GM12878 (cell line): Measurements from ENCODE around the gene CUL4A. TPM values are rescaled to one million over a fixed set of nuclear protein-coding genes. Genes with fewer than 3 reads are reported as not detected.
A peak's percentile ranks its signal among the peaks of the same experiment; 100 is the strongest.

Experiments
- ATAC-seq: fragments of 200-7000 bp; cut with Tn5 transposase; 3 replicates; pipeline ENCODE4 v1.9.1; 2020; ENCODE audit warnings: mild to moderate bottlenecking, moderate library complexity
- BruUV-seq: library from RNA; stranded (reverse); fragments of 400-500 nt; replicated peaks from 2 replicates; lab custom pipeline; 2021; lab: Mats Ljungman, UMichigan
- CTCF ChIA-PET: fragments of 300-600 bp; sonication (Branson Sonifier 250); formaldehyde crosslinking; extraction: SDS; loops from one replicate; lab custom pipeline; 2021; ENCODE audit warnings: inconsistent platforms; lab: Yijun Ruan, JAX
- POLR2A ChIA-PET: fragments of 350-600 bp; formaldehyde crosslinking; extraction: SDS; loops from one replicate; lab custom pipeline; 2021; ENCODE audit warnings: inconsistent platforms; lab: Charles Lee
- RAD21 ChIA-PET: fragments of 300-600 bp; sonication (Branson Sonifier 250); formaldehyde crosslinking; loops from one replicate; lab custom pipeline; 2023; ENCODE audit warnings: antibody characterized with exemption; ENCODE audit not compliant: unreplicated experiment; lab: Charles Lee
- SMC1A ChIA-PET: fragments of 300-600 bp; sonication (Branson Sonifier 250); formaldehyde crosslinking; loops from one replicate; lab custom pipeline; 2023; ENCODE audit not compliant: unreplicated experiment, uncharacterized antibody; lab: Charles Lee
- DNase-seq: peaks from one replicate; pipeline ENCODE4 v3.0.0-alpha.2; 2011; ENCODE audit warnings: low read depth, low spot score
- FAIRE-seq: peaks from 3 replicates; lab custom pipeline; 2011; peaks lifted over from hg19 to GRCh38; lab: Jason Lieb, UNC
- H2AFZ ChIP-seq: 2 replicates; pipeline ENCODE4 v1.6.0; 2011; ENCODE audit warnings: low read depth, low read length, control low read depth; ENCODE audit not compliant: control insufficient read depth
- H3K27ac ChIP-seq: 2 replicates; pipeline ENCODE4 v1.5.1; 2011; ENCODE audit warnings: control low read depth; ENCODE audit not compliant: control insufficient read depth, insufficient read depth
- H3K27me3 ChIP-seq, 2 experiments: replicated peaks in 1 of 2; 2 replicates each; pipeline versions ENCODE4 v1.6.0 to v1.6.1; 2011; ENCODE audit warnings: low read length in 1 of 2; ENCODE audit not compliant: control insufficient read depth in 2 of 2, insufficient read depth in 2 of 2
- H3K36me3 ChIP-seq, 2 experiments: 2 replicates each; pipeline ENCODE4 v1.5.1; 2011; ENCODE audit warnings: low read length in 1 of 2; ENCODE audit not compliant: control insufficient read depth in 2 of 2, insufficient read depth in 2 of 2
- H3K4me1 ChIP-seq: 2 replicates; pipeline ENCODE4 v1.6.1; 2011; ENCODE audit warnings: mild to moderate bottlenecking, low read length, moderate library complexity, mixed read lengths; ENCODE audit not compliant: control insufficient read depth, insufficient read depth
- H3K4me2 ChIP-seq: 2 replicates; pipeline ENCODE4 v1.6.0; 2011; ENCODE audit warnings: control low read depth; ENCODE audit not compliant: control insufficient read depth, insufficient read depth
- H3K4me3 ChIP-seq: fragments of 200-600 bp; sonication (generic); 2 replicates; pipeline ENCODE4 v1.5.1; 2016
- H3K79me2 ChIP-seq: 2 replicates; pipeline ENCODE4 v1.6.0; 2011; ENCODE audit warnings: low read length; ENCODE audit not compliant: control insufficient read depth, insufficient read depth
- H3K9ac ChIP-seq: 2 replicates; pipeline ENCODE4 v1.8.0; 2011; ENCODE audit warnings: low read length, control low read depth, mixed read lengths; ENCODE audit not compliant: control insufficient read depth, insufficient read depth
- H3K9me3 ChIP-seq: replicated peaks from 3 replicates; pipeline ENCODE4 v1.5.1; 2011; ENCODE audit warnings: mild to moderate bottlenecking, low read length; ENCODE audit not compliant: control insufficient read depth, insufficient read depth
- H4K20me1 ChIP-seq: 2 replicates; pipeline ENCODE4 v1.6.0; 2011; ENCODE audit not compliant: control insufficient read depth, insufficient read depth
- BRCA1 ChIP-seq: IDR thresholded peaks from 2 replicates; pipeline ENCODE4 v1.6.1; 2011; ENCODE audit warnings: low read depth, low read length, improper control_type of control experiment
- CBX3 ChIP-seq: fragments of 200-600 bp; sonication (generic); IDR thresholded peaks from 2 replicates; pipeline ENCODE4 v1.6.1; 2016; ENCODE audit warnings: low read depth, borderline replicate concordance
- IRF4 ChIP-seq: IDR thresholded peaks from 2 replicates; pipeline ENCODE4 v1.6.1; 2011; ENCODE audit warnings: low read depth, low read length
- KLF5 ChIP-seq: fragments of 450-650 bp; IDR thresholded peaks from 2 replicates; pipeline ENCODE4 v1.6.1; 2014; ENCODE audit warnings: mild to moderate bottlenecking; ENCODE audit not compliant: partially characterized antibody
- NFYB ChIP-seq: IDR thresholded peaks from 2 replicates; pipeline ENCODE4 v1.6.1; 2011; ENCODE audit warnings: low read depth, mild to moderate bottlenecking, low read length, improper control_type of control experiment, moderate library complexity; ENCODE audit not compliant: insufficient read depth
- NRF1 ChIP-seq: conservative IDR thresholded peaks from 2 replicates; pipeline ENCODE4 v1.6.1; 2011; ENCODE audit warnings: mild to moderate bottlenecking, low read depth, low read length, improper control_type of control experiment
- RCOR1 ChIP-seq: conservative IDR thresholded peaks from 2 replicates; pipeline ENCODE4 v1.6.1; 2012; ENCODE audit warnings: low read depth, low read length, improper control_type of control experiment
- RELB ChIP-seq: fragments of 450-650 bp; IDR thresholded peaks from 2 replicates; pipeline ENCODE4 v1.6.1; 2017; ENCODE audit warnings: low read depth, mild to moderate bottlenecking, moderate library complexity
- SKIL ChIP-seq: fragments of 450-650 bp; IDR thresholded peaks from 2 replicates; pipeline ENCODE4 v1.6.1; 2017; ENCODE audit warnings: mild to moderate bottlenecking, low read depth, inconsistent platforms; ENCODE audit not compliant: poor library complexity, severe bottlenecking
- SREBF1 ChIP-seq: IDR thresholded peaks from 2 replicates; pipeline ENCODE4 v1.6.1; 2012; ENCODE audit warnings: mild to moderate bottlenecking, low read length
- ZNF687 ChIP-seq: fragments of 450-650 bp; IDR thresholded peaks from 2 replicates; pipeline ENCODE4 v1.6.1; 2017; ENCODE audit warnings: mild to moderate bottlenecking, moderate library complexity
- WGBS: methylation state at CpG from one replicate; pipeline ENCODE4 v1.1.6; 2016; ENCODE audit warnings: low lambda C conversion rate; ENCODE audit not compliant: insufficient replicate concordance, insufficient coverage; ENCODE audit errors: missing lambda C conversion rate; 5-methylcytosine and 5-hydroxymethylcytosine counted together
- in situ Hi-C: fragments of 300-500 bp; cut with MboI; formaldehyde crosslinking; loops from 9 replicates; pipeline ENCODE4 v1.14.3; 2018; ENCODE audit warnings: mixed read lengths
- intact Hi-C: fragments of 100-400 bp; cut with micrococcal nuclease; formaldehyde crosslinking; loops from one replicate; pipeline ENCODE4 v1.14.2; 2022; ENCODE audit not compliant: unreplicated experiment
- polyA plus RNA-seq, 11 experiments: library from polyadenylated mRNA; depleted of rRNA in 4 of 11; unstranded in 6 of 11; stranded (reverse) in 5 of 11; fragments of >200 nt; fragmentation: Nextera tagmentation in 4 of 11; fragmentation: Illumina TruSeq in 1 of 11; extraction: Ambion mirVana in 4 of 11; extraction: Trizol in 1 of 11; gene quantifications; 1 replicate in 1 of 11; 2 replicates in 10 of 11; pipeline versions ENCODE4 v1.2.1 to v1.2.3, GENCODE V29; 2011 to 2016; ENCODE audit warnings: inconsistent platforms in 2 of 11, missing spikeins in 2 of 11, low read depth in 1 of 11
- total RNA-seq, 4 experiments: library from RNA; depleted of rRNA in 3 of 4; stranded (reverse); fragments of >200 nt in 3 of 4; fragmentation: Illumina TruSeq in 1 of 4; extraction: Trizol in 1 of 4; gene quantifications; 2 replicates each; pipeline versions ENCODE4 v1.2.1 to v1.2.3, GENCODE V29; 2013 to 2021

Gene CUL4A
- total and polyA plus RNA-seq, 10 of the 15 experiments (the other 5 are each of a cell fraction or from before 2014, with no cell fraction given) = 19.7 to 74.3 (median 55.6) TPM

- no peak for TF ChIP-seq ZNF687
- TF ChIP-seq, all 136 proteins: peak for 10
Observed at GRCh38 chr13:113297370-113298042, 88.1 kb downstream of the CUL4A start (continued).

- no peaks in the 10 kb centered on the region for H3K27me3 ChIP-seq
- H3K9me3 ChIP-seq = no peaks in the 10 kb centered on the region
- intact Hi-C loops = loop anchor here (5.0 to 10.0 kb wide), 2 partner anchors 194 to 287 kb away; partner anchors contain the start of genes DCUN1D2 and TFDP1
- 46% methylated on average over 19 of the region's 19 CpGs for WGBS
- H3K79me2 ChIP-seq = peaks cover 51% of the 10 kb centered on the region
- CTCF ChIA-PET = interaction anchor here (0.7 to 2.3 kb wide), 2 partner anchors 21 to 93 kb away, joined by 3 to 5 read pairs; no protein-coding TSS in a partner anchor
- in situ Hi-C loops = no loop called here
- peak overlapping the region; percentile 80 for H3K4me2 ChIP-seq
- SMC1A ChIA-PET = interaction anchor here (1.5 to 2.1 kb wide), 3 partner anchors 11 to 91 kb away, joined by 3 to 8 read pairs (median 6); no protein-coding TSS in a partner anchor
- H3K36me3 ChIP-seq = peaks cover 0 to 3% of the 10 kb centered on the region in 2 experiments; a peak in 1 of 4 replicates
- H2AFZ ChIP-seq = no peak overlapping the region
- peak; percentile 41 for FAIRE-seq
- ATAC-seq = no peak
- RAD21 ChIA-PET = interaction anchor here (0.6 kb wide), 1 partner anchor 9 kb away, joined by 3 read pairs; no protein-coding TSS in a partner anchor
- H3K4me1 ChIP-seq = no peaks in the 10 kb centered on the region
- no peak for DNase-seq
- no peaks in the 10 kb centered on the region for H4K20me1 ChIP-seq
- H3K4me3 ChIP-seq = peak overlapping the region; percentile 85
- BruUV-seq = TSS peak; percentile 82
- peak overlapping the region; percentile 87 for H3K27ac ChIP-seq
- POLR2A ChIA-PET = interaction anchor here (1.6 kb wide), 1 partner anchor 89 kb away, joined by 5 read pairs; the partner anchor contains the start of genes CUL4A and PCID2
- H3K9ac ChIP-seq = peak overlapping the region; percentile 88
- no peak for TF ChIP-seq CBX3
- TF ChIP-seq SREBF1 = no peak
- TF ChIP-seq NFYB = no peak
- no peak for TF ChIP-seq RELB
- TF ChIP-seq RCOR1 = no peak
- no peak for TF ChIP-seq NRF1
- no peak for TF ChIP-seq SKIL
- TF ChIP-seq IRF4 = no peak
- TF ChIP-seq BRCA1 = no peak
- no peak for TF ChIP-seq KLF5
Observed at GRCh38 chr13:113298043-113298945, 88.9 kb downstream of the CUL4A start.
